HK-2 (cell line): Measurements from ENCODE around the gene MED12L.
"Not testable (repeated sequence)": the region's sequence is repeated elsewhere in the genome, so short reads cannot be mapped to it uniquely, and the experiment has no call there.

ENCODE experiments used
- DNase-seq: peaks from one replicate; pipeline ENCODE4 v3.0.0-alpha.2; 2018; ENCODE audit not compliant: unreplicated experiment

Gene MED12L

GRCh38 chr3:151236736-151237135, 151.3 kb downstream of the MED12L start:
- DNase-seq, result no peak

DNA sequence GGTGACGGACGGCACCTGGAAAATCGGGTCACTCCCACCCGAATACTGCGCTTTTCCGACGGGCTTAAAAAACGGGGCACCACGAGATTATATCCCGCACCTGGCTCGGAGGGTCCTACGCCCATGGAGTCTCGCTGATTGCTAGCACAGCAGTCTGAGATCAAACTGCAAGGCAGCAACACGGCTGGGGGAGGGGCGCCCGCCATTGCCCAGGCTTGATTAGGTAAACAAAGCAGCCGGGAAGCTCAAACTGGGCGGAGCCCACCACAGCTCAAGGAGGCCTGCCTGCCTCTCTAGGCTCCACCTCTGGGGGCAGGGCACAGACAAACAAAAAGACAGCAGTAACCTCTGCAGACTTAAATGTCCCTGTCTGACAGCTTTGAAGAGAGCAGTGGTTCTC, 156.5 kb downstream of the MED12L start:
- not testable (repeated sequence) for DNase-seq

DNA sequence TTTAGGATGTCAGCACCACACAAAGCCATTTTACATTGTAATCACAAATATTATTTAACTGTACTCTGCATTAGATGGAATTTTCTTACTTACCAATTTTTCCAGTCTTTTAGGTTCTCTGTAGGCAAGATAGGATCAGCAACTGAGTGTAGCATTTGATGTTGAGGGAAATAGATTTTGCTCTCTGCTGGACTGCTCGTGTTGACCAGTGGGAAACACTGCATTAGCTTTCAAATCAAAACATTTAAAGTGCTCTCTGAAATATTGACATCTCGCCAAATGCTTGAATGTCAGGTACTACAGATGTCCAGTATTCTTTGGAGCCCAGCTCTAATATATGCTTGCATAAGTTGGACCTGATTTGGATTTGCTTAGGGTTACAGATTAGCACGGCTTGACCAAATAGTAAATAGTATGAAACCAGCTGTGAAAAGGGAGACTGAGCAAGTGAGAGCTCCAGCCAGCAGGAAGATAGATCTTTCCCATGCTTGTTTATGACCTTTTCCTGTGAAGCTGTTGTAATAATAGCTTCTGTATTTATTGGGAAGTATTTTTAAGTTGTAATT, 163.4 kb downstream of the MED12L start:
- no peak for DNase-seq

DNA sequence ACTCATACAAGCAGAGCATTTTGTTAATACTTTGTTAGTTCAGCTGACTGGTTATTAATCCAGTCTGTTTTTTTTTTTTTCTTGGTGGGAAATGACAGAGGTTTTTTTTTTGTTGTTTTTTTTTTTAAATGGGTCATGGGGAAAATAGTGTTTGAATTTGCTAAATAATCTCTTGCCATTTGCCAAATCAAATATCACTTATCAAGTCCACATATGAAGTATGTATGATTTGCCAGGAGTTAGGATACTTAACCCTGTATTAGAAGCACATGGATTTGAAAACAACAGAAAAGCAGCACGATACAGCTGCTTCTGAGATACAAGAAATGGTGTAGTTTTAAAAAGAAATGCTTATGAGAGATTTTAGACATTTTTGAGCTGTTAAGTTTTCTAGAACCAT, 171.3 kb downstream of the MED12L start:
- DNase-seq, result no peak

GRCh38 chr3:151259664-151260063, 174.2 kb downstream of the MED12L start:
- no peak for DNase-seq

- no peak for DNase-seq
Measured at GRCh38 chr3:151262871-151263525, 177.5 kb downstream of the MED12L start.

- DNase-seq, result no peak
Measured at GRCh38 chr3:151264605-151265004, 179.1 kb downstream of the MED12L start.

DNA sequence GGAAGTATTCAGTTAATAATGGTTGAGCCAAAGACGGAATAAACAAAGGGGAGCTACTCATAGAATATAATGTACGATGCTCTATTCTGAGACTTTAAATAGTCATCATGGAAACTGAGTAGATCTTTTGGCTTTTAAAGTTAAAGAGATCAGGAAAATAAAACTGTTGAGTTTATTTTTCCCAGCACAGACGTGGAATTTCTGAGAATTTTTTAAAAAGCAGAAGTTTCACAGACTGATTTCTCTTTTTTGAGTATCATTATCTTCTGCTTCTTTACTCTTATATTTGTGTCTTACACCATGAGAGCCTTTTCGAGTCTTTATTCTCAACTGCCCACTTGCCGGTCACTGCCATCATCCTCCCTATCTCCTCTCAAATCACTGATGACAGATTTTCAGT, 179.7 kb downstream of the MED12L start:
- no peak for DNase-seq

DNA sequence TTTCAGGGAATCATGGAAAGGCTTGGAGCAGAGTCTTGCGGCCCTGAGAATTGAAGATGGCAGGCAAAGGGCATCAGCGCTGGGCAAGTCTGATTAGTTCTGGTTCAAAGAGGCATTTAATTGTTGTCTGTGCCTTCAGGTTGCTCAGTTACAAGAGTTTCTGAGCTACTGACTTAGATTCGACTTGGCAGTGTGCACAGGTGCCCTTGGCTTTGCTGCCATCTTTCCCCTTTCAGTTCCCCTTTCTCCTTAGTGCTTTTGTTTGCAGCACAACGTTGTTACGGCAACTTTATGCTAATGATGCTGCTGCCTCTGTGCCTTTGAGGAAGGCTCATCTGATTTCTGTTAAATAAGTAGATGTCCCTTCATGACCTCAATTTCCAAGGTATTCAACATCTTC, 180.4 kb downstream of the MED12L start:
- no peak for DNase-seq

GRCh38 chr3:151267066-151267465, 181.6 kb downstream of the MED12L start:
- no peak for DNase-seq

DNA sequence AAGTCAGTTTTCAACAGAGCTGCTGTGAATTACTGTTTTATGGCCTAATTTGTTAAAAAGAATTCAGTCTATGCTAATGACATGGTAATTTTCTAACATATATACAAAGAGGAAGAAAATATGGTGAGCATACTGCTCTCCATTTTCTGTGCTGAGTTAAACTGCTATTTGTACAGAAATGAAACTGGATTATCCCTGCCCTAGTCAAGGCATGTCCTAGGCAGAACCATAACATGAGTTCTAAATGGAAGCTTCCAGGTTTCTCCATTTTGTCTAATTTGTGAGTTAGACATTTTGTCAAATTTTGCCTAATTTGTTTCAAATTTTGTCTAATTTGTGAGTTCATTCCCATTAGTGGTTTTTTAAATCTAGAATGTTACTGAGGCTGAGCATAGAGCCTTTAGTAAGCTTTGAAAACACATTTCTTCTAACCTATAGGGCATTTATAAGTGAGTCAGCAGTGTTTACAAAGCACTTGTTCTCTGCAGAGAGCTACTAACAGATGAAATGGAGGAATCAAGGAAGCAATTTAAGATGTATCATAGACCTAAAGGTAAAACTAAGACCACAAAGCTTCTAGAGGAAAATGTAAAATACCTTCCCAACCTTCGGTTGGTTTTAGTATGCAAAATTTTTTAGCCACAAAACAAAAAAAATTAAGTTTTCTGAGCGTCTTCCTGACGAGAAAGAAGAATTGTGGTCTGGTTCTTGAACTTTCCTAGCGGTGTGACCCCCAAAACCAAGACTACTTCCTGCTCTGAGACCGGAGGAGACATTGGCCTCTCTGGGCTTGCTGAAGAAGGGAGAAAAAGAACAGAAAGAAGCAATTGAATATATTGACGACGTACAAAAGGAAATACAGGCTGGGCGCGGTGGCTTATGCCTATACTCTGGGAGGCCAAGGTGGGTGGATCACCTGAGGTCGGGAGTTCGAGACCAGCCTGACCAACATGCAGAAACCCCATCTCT, 183.1 kb downstream of the MED12L start:
- no peak for DNase-seq

- no peak for DNase-seq
Measured at GRCh38 chr3:151269631-151270030, 184.2 kb downstream of the MED12L start.

GRCh38 chr3:151275091-151275490, 189.6 kb downstream of the MED12L start:
- DNase-seq, result no peak

- DNase-seq, result no peak
Measured at GRCh38 chr3:151276038-151276686, 190.7 kb downstream of the MED12L start.

DNA sequence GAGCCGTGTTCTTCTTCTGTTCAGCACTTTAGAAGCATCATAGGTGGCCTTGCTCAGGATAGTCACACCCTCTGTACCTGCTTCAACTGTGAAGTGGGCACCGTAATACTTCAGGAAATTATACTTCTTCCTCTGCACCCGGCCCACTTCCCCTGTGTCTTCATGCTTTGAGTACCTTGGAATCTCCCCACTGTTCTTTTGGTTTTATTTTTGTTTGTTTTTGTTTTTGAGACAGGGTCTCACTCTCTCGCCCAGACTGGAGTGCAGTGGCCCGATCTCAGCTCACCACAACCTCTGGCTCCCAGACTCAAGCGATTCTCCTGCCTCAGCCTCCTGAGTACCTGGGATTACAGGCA, 191.2 kb downstream of the MED12L start:
- no peak for DNase-seq

DNA sequence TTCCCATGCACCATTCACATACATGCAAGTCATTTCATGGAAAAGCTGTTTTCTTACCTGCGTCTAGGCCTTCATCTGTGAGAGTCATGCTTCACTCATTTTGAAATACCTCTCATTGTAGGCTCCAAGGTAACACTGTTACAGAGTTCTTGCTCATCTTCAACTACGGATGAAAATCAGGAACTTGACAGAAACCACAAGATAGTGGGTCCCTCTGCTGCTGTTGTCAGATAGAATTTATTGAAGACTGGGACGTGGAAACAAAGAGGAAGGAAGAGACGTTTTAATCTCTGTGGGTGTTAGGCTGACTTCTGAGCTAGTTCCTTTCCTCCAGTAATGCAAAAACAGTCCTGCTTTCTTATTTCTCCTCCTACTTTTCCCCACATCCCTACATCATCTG, 192.8 kb downstream of the MED12L start, which contains the start of gene P2RY14:
P2RY14 (minus strand) TSS at position 313 of the 400 bp plus-strand sequence. CDS start 64,226 bp downstream, outside the sequence.
- DNase-seq, result no peak

DNA sequence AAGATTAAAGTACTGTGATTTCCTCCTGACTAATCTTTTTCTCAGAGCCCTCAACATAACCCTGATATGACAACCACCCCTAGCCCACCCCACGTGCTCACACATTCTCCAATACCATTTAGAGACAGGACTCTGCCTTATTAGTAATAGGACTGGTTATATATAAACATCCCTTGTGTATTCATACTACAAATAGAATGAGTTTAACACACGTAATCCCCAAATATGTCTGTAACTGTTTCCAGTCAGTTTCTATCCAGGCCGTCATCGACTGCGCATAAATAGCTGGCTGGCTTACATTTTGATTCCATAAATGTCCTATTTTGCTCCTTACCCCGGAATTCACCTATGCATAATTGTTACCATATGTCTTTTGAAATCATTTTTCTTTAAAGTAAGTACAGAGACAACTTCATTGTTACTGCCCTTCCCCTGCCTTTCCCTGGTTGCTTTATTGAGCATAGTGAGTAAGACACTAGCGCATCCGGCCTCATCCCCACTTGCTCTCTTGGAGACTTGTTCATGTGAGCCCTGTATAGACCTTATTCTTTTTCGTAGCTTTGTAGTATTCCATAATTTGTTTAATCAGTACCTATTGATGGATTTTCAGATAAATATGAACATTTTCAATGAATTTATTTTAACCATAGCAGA, 196.3 kb downstream of the MED12L start:
- DNase-seq, result no peak

DNA sequence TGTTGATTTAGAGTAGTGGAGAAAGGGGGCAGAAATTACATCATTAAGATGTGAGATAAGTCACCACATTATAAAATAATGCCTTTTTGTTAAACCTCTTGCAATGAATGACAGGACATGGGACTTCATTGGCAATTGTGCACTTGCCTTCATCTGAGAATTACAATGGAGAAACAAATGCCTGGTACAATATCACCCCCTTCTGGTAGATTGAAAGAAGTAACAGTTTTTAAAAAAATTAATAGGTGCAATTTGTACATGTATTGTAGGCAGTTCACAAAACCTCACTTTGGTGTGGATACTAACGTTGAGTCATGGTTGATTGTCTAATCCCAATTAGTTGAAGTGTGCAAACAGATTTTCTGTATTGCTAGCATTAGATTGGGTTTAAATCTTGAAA, 197.5 kb downstream of the MED12L start:
- no peak for DNase-seq

DNA sequence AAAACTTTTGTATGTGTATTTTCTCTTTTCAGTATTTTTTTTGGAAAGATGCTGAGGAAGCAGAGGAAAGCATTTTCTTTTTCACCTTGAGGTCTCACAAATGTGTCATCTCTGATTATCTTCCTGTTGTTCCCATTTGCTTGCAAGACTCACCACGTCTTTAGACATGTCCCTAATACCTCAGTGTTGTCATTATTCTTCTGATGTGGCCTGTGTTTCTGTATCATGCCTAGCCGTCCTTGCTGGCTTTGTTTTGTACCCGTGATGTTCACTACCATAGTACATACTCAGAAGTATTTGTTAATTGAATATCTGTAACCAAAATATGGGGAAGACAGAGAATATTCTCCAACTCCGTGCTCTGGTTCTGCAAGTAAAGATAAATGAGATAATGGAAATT, 197.9 kb downstream of the MED12L start:
- no peak for DNase-seq

GRCh38 chr3:151283907-151284461, 198.5 kb downstream of the MED12L start:
- DNase-seq, result no peak

GRCh38 chr3:151285940-151286339, 200.5 kb downstream of the MED12L start:
- DNase-seq, result no peak
